A673 (cell line): ENCODE measurements around the gene ARG1.

ENCODE experiments used
- CTCF ChIP-seq: fragments of 300-800, 200-600 bp; sonication (generic); conservative IDR thresholded peaks from 2 replicates; pipeline ENCODE4 v1.5.1; 2017; ENCODE audit warnings: low read depth, mild to moderate bottlenecking, antibody characterized with exemption, low read length, moderate library complexity, mixed read lengths
- EZH2 ChIP-seq: fragments of 200-600 bp; sonication (generic); IDR thresholded peaks from 2 replicates; pipeline ENCODE4 v1.6.1; 2017; ENCODE audit warnings: borderline replicate concordance, low read depth, mild to moderate bottlenecking, mixed read lengths, antibody characterized with exemption, low read length; ENCODE audit not compliant: poor library complexity, severe bottlenecking

DNA sequence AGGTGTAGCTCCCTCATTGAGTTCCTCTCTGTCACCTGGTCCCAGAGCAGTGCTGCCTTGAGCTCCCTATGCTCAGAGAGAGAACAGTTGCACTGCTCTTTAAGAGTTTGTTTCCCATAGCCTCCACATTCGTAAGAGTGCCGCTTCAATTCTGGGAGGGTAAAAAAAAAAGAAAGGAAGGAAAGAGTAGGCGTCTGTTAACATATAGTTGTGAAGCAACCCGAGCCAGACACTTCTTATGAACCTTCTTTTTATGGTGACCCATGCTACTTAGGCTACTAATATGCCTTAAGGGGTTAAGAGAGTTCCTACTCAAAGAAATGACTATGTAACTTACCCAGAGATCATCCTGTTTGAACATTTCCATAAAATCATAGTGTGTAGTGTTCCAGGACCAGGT, 4.3 kb upstream of the ARG1 start:
- TF ChIP-seq CTCF, result no peak
- no peak for TF ChIP-seq EZH2
